Parathyroid adenoma (tissue), 2 donors: ENCODE measurements around the gene ATAD2B.

Experiments used
- H2AFZ ChIP-seq: fragments of 300-600 bp; sonication (generic); one replicate; pipeline ENCODE4 v1.7.0; 2017; ENCODE audit warnings: antibody characterized with exemption, mild to moderate bottlenecking
- H3K27ac ChIP-seq: fragments of 300-600 bp; sonication (generic); one replicate; pipeline ENCODE4 v1.7.0; 2017
- H3K27me3 ChIP-seq: fragments of 300-600 bp; sonication (generic); one replicate; pipeline ENCODE4 v1.7.0; 2017; ENCODE audit warnings: low read length; ENCODE audit not compliant: control insufficient read depth, insufficient read depth
- H3K36me3 ChIP-seq: fragments of 300-600 bp; sonication (generic); one replicate; pipeline ENCODE4 v1.7.0; 2017; ENCODE audit warnings: low read length; ENCODE audit not compliant: control insufficient read depth, insufficient read depth
- H3K4me1 ChIP-seq: fragments of 300-600 bp; sonication (generic); one replicate; pipeline ENCODE4 v1.7.0; 2017; ENCODE audit warnings: control low read depth
- H3K4me2 ChIP-seq: fragments of 300-600 bp; sonication (generic); one replicate; pipeline ENCODE4 v1.7.0; 2017; ENCODE audit warnings: low read length
- H3K4me3 ChIP-seq: fragments of 300-600 bp; sonication (generic); one replicate; pipeline ENCODE4 v1.7.0; 2017; ENCODE audit warnings: low read depth, low read length
- H3K79me2 ChIP-seq: fragments of 300-600 bp; sonication (generic); one replicate; pipeline ENCODE4 v1.7.0; 2017; ENCODE audit warnings: control low read depth
- H3K9ac ChIP-seq: fragments of 300-600 bp; sonication (generic); one replicate; pipeline ENCODE4 v1.7.0; 2017; ENCODE audit warnings: mild to moderate bottlenecking
- H3K9me3 ChIP-seq: fragments of 300-600 bp; sonication (generic); one replicate; pipeline ENCODE4 v1.7.0; 2017; ENCODE audit warnings: low read length; ENCODE audit not compliant: control insufficient read depth
- TF ChIP-seq, protein P1 (sequence below): fragments of 300-600 bp; sonication (generic); IDR thresholded peaks from one replicate; pipeline ENCODE4 v1.7.0; 2017; ENCODE audit warnings: antibody characterized with exemption, mild to moderate bottlenecking
- donor health status: primary hyperparathyroidism.

Gene ATAD2B

DNA sequence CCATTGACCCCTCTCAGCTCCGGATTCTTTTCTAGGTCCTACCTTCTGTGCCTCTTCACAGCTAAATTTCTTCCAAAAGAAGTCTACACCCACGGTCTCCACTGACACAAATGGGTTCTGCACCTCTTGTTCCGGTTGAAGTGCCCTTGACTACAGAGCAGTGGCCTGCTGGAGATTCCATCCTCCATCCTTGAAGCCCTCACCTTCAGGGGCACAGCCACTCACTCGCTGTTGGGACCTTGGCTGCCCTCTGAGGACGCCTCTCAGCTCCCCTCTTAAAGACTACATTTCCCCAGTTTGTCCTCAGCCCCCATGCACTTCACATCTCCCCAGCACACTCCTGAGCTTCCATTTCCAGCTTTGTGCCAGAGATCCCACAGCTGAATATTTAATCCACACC is 226.3 kb downstream of the ATAD2B start:
- H3K9me3 ChIP-seq: no peaks in the 10 kb centered on the region
- H3K27me3 ChIP-seq: no peaks in the 10 kb centered on the region
- H3K36me3 ChIP-seq: no peaks in the 10 kb centered on the region
- TF ChIP-seq, protein P1, sequence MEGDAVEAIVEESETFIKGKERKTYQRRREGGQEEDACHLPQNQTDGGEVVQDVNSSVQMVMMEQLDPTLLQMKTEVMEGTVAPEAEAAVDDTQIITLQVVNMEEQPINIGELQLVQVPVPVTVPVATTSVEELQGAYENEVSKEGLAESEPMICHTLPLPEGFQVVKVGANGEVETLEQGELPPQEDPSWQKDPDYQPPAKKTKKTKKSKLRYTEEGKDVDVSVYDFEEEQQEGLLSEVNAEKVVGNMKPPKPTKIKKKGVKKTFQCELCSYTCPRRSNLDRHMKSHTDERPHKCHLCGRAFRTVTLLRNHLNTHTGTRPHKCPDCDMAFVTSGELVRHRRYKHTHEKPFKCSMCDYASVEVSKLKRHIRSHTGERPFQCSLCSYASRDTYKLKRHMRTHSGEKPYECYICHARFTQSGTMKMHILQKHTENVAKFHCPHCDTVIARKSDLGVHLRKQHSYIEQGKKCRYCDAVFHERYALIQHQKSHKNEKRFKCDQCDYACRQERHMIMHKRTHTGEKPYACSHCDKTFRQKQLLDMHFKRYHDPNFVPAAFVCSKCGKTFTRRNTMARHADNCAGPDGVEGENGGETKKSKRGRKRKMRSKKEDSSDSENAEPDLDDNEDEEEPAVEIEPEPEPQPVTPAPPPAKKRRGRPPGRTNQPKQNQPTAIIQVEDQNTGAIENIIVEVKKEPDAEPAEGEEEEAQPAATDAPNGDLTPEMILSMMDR: no peak
- H3K4me2 ChIP-seq: no peak overlapping the region
- no peak overlapping the region for H3K4me3 ChIP-seq
- H3K79me2 ChIP-seq: no peaks in the 10 kb centered on the region
- H3K27ac ChIP-seq: no peak overlapping the region
- no peak overlapping the region for H3K9ac ChIP-seq
- H3K4me1 ChIP-seq: no peaks in the 10 kb centered on the region
- H2AFZ ChIP-seq: no peak overlapping the region

DNA sequence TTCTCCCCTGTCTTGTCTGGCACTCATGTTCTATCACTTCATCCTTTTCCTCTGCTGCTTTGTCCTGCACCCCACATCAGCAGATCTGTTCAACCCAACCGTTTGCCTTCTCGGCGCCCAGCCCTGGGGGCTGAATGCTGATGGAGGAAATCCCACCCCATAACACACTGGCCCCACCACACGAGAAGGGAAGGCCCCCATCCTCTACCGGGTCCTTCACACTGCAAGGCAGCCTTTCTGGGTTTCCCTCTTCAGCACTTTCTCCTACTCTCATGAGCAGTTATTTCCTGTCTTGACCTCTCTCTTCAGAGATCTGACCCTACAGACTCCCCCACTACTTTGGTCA is 227.4 kb downstream of the ATAD2B start:
- Histone ChIP-seq H3K4me3 (no peak overlapping the region), H3K4me1 (no peaks in the 10 kb centered on the region), H3K4me2 (no peak overlapping the region), H3K27ac (no peak overlapping the region), H3K27me3 (no peaks in the 10 kb centered on the region), H3K79me2 (no peaks in the 10 kb centered on the region), H3K9me3 (no peaks in the 10 kb centered on the region), H3K9ac (no peak overlapping the region), H2AFZ (no peak overlapping the region), H3K36me3 (no peaks in the 10 kb centered on the region)
- TF ChIP-seq, protein P1: no peak

DNA sequence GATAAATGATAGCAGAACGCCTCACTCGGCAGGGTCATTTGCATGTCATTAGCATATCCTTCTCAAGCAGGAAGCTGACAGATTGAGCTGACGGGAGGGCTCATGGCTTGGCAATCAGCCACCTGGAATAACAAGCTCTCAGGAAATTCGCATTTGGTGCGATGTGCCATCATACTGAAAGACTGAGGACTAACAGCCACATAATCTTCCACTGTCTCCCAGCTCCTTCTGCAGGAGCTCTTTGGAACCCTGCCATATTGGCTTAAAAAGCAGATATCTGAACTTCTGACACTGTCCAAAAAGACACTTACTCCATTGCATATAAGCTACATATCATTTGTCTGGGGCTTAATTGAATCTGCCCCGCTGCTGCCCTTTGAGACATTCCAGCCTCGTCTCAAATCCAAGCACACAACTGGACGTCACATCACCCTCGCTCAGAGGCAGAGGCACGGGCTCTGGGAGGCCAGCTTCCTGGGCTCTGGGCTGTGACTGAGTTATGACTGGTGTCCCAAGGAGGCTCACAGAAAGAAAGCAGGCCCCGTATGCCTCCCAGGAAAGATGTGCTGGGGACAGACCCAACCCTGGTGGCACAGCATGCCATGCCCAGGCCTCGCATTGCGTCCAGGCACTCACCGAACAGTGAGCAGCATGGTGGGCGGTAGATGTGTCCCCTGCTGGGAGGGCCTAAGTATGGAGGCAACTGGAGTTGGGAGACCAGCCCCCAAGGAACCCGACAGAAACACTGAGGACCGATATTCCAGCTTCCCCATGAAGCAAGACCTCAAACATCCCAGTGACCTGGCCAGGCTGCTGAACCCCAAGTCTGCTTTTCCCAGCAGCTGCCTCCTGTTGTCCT is 228.0 kb downstream of the ATAD2B start:
- H3K4me3 ChIP-seq: no peak overlapping the region

More for the DNA sequence above, 228.0 kb downstream of the ATAD2B start:
- TF ChIP-seq, protein P1: no peak
- no peaks in the 10 kb centered on the region for H3K36me3 ChIP-seq
- no peaks in the 10 kb centered on the region for H3K4me1 ChIP-seq
- H3K4me2 ChIP-seq: no peak overlapping the region
- no peak overlapping the region for H3K9ac ChIP-seq
- no peak overlapping the region for H3K27ac ChIP-seq
- no peaks in the 10 kb centered on the region for H3K9me3 ChIP-seq
- no peaks in the 10 kb centered on the region for H3K79me2 ChIP-seq
- H3K27me3 ChIP-seq: no peaks in the 10 kb centered on the region
- H2AFZ ChIP-seq: no peak overlapping the region
